ENCODE results near the gene RAX2.

RAX2 gene

DNA sequence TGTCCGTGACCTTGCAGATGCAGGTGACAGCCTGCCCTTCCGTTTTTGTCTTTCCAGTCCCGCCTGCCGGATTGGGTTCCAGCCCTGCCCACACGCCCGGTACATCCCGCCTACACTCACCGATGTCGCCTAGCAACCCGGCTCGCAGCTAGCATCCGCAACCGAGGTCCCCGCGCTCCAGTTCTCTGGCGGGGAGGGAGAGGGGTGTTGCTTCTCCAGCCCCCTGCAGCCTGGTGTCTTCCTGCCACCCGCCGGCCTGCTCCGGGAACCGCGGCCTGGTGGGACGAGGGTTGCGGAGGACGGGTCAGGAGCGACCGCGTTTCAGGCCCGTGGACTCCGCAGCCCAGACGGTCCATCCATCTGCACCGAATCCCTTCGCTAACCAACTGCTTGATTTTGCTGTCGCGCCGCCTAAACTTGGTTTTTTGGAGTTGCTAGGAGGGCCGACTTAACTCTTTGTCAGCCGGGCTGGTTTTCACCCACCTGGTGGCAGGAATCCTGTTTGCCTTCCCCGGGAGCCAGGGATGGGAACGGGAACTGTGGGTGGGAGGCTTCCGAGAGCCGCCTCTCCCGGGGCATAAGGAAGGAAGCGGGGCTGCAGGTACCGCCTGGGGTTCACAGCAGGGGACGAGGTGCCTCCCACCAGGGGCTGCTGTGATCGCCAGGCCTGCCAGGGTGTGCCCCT lies 29.5 kb upstream of the RAX2 start:
- no peak for DNase-seq (ENCODE audit: low spot score)

DNA sequence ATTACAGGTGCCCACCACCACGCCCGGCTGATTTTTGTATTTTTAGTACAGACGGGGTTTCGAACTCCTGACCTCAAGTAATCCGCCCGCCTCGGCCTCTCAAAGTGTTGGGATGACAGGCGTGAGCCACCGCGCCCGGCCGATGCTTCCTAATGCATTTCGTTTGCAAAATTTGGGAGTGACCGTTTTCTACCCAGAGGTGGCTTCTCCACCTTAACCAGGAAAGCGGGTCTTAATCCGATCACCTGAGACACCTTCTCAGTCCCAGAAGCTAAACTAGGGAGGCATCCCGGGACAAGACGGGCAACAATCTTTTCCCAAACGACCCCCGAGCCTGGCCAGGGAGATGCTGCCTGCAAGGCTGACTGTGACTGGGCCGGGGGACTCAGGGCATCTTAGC lies 29.0 kb upstream of the RAX2 start:
- no peak for DNase-seq (ENCODE audit: low spot score)

DNA sequence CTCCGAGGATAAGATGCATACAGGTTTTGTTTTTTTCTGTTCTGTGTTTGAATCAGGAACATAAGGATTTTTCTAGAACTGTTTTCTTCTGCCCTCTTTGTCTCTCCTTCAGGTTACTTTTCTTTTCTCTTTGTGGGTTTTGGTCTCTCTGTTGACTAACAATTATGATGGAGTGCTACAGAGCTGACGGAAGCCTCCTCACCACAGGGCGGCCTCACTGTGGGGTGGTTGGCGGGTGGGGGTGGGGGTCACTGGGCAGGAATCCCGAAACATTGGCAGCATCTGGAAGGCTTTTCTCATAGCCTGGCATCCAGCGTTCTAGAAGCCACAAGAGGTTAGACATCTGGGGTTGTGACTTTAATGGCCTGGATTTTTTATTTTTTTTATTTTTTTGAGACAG lies 26.1 kb upstream of the RAX2 start:
- no peak for DNase-seq (ENCODE audit: low spot score)

DNA sequence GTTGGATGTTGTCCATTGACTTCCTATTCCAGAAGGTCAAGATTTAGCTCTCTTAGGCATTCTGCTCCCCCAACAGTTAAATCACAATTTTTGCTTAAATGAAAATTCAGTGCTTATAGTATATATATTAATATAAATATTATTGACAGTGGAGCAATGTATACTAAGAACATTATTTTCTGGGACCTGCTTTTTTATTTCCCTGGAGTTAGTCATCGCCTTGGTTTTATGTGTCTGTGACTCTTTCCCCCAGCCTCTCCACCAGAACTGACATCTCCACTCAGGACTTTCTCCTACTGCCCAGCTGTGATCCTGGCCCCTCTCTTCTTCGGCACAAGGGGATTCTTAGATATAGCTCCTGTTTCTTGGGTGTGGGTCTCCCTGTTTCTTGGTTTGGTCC lies 24.3 kb upstream of the RAX2 start:
- DNase-seq (ENCODE audit: low spot score), result no peak

DNA sequence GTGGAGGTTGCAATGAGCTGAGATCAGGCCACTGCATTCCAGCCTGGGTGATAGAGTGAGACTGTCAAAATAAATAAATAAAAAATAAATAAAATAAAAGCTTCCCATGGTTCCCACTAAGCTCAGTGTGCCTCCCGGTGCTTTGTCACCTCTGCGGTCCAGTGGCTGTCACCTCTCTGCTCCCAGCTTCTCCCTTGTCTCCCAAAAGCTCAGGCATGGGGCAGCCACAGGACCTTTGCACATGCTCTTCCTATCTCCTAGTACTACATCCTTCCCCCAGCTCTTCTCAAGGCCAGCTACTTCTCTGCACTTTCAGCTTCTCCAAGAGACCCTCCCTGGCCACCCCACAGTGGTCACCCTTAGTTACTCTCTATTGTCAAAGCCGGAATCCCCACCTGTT lies 21.8 kb upstream of the RAX2 start:
- no peak for DNase-seq (ENCODE audit: low spot score)

DNA sequence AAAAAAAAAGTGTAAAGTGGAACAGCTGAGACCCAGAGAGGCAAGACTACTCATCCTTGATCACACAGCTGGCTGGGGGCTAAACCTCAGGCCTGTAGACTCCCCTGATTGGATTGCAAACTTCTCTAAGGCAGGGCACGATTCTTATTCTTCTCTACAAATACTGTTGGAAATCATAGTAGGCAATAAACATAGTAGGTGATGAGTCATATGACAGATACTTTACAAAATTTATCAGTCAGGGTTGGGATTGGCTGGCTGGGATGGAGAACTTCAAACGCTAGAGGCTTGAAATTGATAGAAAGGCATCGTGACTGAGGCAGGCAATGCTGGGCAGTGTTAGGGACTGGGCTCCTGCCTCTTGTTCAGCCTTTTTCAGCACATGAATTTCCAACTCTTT lies 20.1 kb upstream of the RAX2 start:
- DNase-seq (ENCODE audit: low spot score), result no peak

DNA sequence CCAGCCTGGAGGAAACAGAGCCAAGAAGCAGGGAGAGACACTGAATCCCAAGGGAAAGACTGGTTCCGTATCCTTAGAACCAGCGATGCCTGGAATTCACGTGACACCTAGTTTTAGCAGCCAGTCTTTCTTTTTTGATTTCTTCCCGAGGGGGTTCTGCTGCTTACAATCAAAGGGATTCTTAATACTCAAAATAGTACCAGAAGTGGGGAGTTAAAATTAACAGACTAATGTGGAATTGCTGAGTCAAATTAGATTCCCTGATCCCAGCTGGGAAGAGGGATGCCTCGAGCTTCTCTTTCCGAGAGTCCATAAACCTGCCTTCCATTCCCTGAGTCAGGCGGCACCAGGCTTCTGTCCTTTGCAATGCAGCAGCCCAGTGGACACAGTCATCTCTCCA lies 18.9 kb upstream of the RAX2 start:
- DNase-seq (ENCODE audit: low spot score), result no peak

DNA sequence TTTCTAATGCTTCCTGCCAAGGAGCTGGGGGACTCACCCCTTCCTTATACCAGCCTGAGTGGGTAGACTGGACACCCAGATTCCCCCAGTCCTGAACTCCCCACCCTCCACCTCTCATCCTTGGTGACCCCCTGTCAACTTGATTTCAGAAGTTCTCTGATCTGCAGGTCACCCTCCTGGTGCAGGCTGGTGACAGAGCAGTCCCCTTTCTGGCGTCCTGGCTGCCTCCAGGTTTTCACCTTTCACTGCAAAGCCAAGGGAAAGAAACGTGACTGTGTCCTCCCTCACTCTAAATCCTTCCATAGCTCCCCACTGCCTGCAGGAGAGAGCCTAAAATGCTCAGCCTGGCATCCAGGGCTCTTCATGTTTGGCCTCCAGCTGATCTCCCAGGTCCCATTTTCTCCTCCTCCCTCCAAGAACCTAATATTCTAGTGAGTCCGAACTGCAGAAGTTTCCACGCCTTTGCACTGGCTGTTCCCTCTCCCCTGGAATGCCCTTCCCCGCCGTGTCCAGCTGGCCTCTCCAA lies 18.2 kb upstream of the RAX2 start:
- no peak for DNase-seq (ENCODE audit: low spot score)

DNA sequence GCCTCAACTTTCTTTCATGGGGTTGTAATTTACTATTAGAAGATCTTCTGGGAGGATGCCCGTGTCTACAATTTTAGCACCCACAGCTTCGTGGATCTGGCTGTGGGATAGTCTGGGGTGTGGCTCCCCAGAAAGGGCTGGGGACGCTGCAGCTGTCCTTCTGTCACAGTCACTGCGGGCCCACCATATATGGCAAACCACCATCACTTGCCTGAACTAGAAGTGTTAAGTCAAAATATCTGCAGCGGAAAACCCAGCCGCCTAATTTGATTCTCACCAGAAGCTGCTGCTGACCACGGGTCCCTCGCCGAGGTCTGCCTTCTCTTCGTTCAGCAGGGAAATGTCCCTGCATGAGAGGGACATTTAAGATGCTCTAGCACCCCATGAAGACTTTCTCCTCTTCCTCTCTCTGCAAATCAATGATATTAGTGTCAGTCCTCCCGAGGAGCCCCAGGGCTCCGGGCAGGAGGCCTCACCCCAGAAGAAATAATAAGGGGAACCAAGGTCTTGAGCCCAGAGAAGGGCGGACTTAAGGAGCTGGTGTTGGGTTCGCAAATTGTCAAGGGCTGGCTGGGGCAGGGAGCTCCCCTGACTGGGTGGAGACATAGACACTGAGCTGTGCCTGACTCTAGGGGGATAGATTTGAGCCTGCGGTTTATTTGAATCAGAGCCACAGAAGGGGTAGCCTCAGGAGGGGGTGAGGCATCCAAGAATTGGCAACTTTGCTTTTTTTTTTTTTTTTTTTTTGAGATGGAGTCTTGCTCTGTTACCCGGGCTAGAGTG lies 17.2 kb upstream of the RAX2 start:
- no peak for DNase-seq (ENCODE audit: low spot score)

DNA sequence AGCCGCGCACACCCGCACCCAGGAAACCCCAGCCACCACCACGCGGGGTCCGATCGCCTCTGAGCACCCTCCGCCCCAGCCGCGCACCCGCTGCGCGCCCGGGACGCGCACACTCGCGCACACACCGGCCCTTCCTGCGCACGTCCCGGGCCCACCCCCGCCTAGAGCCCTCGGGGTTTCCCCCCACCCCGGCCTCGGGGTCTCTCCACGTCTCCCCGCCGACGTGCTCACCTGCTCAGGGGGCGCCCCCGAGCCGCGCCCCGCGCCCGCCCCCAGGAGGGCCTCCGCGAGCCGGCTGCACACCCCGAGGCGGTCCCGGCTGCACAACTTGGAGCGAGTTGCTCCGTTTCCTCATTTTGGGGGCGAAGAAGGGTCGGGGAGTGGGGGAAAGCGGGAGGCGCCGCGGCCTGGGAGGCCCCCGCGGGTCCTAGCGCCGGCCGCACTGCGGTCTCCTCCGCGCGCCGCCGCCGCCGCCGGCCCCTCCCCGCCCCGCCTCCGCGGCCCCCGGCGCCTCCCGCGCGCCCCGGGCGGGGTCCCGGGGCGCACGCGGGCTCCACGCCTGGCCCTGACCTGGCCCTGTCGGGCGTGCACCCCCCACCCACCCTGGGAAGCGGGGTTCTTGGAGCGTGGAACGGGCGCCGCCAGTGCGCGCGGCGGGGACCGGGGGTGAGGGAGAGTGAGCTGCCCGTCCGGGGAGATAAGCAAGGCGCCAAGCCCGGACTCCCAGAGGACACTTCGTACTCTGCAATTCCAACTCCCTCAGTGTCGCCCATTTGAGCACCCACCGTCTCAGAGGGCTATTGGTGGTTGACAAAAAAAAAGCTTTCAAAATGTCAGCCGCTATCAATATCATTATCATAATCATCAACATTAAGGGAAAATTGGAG lies 14.2 kb upstream of the RAX2 start, which contains the start of gene MATK:
TSS of gene MATK (minus strand) at position 444 of the 887 bp plus-strand sequence. CDS start 1,246 bp downstream, outside the sequence.
- DNase-seq (ENCODE audit: low spot score), result no peak

DNA sequence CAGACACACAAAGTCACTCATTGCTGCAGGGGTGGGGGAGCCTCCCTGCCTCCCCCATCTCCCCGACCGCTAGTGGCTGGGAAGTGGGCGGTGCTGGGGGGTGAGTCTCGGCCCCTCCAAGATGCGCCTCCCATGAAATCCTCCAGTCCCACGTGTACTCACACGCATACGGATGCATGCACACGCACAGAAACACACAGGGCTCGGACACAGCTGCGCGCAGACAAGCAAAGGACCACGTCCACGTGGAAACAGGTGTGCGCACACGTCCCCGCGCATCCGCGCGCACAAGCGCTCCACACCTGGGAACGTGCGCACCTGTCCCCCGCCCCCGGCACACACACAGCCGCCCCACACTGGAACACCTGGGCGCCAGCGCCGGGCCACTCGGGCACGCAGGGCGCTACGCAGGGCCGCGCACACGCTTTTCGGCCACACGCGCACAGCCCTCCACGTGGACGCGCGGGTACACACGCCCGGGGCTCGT lies 13.5 kb upstream of the RAX2 start:
- DNase-seq (ENCODE audit: low spot score), result no peak

DNA sequence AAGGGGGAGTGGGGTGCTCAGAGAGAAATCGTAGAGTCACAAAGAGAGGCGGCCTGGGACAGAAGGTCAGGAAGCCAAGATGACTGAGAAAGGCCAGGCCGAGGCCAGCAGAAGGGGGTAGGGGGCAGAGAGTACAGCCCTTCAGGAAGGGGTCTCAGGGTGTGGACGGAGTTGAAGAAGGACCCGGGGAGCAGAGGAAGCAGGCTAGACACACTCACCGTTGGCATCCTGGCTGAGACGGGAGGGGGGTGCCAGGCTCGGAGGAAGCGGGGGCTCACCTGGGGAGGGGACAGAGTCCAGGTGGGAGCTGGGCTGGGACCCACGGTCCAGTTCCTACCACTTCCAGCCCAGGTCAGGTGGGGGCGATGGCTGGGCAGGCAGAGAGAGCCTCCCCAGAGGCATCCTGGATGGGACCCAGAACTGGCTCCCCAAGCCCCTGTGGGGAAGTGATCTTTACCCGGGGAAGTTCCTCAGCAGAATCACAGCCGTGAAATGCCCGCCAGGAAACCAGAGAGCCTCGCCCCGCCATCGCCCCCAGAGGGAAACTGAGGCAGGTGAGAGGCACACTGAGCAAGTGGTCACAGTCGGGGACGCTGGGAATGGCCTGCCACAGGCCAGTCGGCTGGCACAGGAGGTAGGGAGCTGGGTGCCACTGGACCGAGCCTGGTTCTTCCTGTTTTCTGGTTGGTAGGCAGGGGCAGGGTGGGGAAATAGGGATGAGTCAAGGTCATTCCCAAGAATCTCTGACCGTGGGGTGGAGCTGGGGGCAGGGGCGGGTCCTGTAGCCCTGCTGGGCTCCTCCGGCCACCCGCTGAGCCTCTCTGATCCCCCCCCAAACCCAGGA lies 12.8 kb upstream of the RAX2 start:
- no peak for DNase-seq (ENCODE audit: low spot score)

DNA sequence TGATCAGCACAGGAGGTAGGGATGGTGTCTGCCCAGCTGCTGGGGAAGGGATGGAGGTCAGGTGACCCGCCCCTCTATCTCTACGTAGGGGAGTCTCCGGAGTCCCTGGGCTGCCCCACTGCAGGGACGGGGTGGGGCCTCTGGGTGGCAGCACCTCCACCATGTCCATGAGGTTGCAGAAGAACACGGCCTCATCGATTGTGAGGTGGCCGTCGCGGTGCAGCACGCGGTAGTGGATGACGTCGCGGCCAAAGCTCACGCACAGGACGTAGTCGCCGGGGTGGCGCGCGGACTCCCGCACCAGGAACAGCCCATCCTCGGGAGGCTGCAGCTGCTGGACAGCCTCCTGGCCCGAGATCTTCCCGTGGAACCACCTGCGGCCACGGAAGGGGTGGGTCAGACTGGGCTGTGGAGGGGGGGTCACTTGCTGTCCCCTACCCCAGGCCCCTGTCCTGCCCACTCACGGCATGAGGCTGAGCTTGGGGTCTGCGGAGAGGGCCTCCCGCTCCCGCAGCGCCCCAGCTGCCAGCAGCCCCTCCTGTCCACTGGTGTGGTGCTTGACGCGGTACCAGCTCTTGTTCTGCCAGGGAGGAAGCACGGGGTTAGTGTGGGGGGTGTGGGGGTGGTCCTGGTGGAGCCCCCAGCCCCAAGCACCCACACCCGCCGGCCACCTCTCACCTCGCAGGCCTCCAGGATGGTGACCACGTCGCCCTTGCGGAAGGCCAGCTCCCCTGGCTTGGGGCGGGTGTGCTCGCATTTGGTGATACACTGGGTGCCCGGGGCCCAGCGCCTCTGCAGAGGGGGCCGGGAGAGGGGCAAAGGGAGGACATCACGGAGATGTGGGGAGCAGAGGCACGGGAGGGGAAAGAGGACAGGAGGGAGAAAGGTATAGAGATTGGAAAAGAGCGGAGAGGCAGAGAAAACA lies 11.9 kb upstream of the RAX2 start:
- DNase-seq (ENCODE audit: low spot score), result peak; percentile 33

DNA sequence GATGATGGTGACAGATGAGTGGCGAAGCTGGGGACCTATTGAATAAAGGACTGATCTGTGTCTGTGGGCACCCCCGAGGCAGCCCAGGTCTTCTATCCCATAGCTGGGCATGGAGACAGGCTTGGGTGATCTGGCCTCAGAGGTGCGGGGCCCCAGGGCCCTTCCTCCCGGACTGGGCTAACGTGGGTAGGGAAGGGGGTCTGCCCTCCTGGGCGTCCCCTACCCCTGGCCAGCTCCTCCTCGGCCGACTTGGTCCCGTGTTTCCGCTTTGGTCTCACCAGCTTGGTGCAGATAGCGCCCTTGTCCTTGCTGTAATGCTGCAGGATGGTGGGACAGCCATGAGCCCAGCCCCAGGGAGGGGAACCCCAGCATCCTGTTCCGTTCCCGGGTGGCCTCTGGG lies 10.9 kb upstream of the RAX2 start:
- DNase-seq (ENCODE audit: low spot score), result no peak

DNA sequence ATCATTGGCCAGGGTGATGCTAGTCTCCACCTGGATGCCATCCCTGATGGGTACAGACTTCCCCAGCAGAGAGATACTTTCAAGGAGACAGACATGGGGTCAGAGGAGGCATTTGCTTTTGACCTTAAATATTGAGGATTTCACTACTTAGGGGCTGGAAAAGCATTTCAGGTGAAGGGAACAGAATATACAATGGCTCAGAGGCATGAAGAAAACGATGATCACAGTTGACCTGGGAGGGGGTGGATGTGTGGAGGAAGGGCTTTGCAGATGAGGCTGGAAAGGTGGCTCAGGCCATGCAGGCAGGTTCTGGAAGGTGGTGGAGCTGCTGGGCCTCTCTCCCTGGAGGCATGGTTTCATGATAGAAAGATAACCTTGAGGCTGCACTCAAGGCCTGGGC lies 10.3 kb upstream of the RAX2 start:
- DNase-seq (ENCODE audit: low spot score), result no peak

DNA sequence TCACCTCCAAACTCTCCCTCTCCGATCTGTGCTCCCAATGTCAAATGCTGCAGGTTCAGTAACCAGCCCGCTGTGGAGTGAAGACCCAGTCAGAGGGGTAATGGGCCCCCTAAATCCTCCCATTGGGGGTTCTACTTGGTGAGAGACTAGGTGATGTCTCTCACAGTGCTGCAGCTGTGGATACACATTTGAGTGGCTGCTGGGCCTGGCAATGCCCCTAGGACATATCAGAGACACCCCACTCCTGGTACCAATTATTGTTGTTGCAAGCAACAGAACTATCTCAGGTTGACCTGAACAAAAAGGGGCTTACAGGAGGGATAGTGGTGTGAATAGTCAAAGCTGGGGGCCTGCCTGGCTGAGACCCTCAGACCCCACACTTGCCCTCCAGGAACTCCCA lies 9.6 kb upstream of the RAX2 start:
- DNase-seq (ENCODE audit: low spot score), result no peak

DNA sequence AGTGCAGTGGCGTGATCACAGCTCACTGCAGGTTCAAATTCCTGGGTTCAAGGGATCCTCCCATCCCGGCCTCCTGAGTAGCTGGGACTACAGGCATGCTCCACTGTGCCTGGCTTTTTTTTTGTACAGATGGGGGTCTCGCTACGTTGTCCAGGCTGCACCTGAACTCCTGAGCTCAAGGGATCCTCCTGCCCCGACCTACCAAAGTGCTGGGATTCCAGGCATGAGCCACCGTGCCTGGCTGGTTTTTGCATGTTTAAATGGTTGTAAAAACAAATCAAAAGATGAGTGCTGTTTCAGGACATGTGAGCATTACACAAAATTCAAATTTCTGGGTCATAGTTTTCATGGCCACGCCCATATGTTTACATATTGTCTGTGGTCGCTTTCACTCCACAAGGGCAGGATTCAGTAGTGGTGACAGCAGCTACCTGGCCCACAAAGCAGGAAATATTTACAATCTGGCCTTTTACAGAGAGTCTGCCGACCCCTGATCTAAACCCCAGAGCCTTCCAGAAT lies 8.8 kb upstream of the RAX2 start:
- peak; percentile 60 for DNase-seq (ENCODE audit: low spot score)

DNA sequence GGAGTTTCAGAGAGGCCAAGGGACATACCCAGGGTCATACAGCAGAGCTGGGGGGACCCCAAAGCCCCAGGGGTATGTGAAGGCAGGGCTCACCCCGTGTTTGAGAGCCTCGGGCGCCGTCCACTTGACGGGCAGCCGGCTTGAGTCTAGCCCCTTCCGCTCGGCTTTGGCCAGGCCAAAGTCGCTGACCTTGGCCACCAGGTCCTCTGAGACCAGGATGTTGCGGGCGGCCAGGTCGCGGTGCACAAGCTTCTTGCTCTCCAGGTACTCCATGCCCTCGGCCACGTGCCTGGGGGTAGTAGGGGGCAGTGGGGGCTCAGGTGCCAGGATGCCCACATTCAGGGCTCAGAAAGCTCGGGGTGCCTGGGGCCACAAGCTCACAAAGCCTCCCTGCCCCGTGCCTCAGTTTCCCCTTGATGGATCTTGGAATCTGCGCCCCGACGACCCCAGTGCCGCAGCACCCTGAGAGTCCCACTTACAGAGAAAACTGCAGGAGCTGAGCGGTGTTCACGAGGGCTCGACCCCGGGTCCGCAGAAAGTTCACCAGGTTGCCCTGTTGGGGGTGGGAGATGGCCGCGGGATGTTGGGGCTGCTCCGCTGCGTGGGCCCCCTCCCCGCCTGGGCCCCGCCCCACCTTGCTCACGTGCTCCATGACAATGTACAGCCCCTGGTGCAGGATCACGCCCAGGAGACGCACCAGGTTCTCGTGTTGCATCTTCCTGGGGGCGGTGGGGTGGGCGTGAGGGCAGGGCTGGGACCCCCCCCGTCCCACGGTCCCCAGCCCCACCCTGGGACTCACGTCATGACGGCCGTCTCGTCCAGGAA lies 7.1 kb upstream of the RAX2 start:
- no peak for DNase-seq (ENCODE audit: low spot score)
